GM18868 (cell line): ENCODE data around the gene SPAG7.

ENCODE experiments used
- ATAC-seq: cut with Tn5 transposase; IDR thresholded peaks from one replicate; pipeline ENCODE4 v1.9.1; 2021; ENCODE audit warnings: mild to moderate bottlenecking, moderate library complexity; ENCODE audit not compliant: unreplicated experiment

SPAG7 gene, protein sequence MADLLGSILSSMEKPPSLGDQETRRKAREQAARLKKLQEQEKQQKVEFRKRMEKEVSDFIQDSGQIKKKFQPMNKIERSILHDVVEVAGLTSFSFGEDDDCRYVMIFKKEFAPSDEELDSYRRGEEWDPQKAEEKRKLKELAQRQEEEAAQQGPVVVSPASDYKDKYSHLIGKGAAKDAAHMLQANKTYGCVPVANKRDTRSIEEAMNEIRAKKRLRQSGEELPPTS

DNA sequence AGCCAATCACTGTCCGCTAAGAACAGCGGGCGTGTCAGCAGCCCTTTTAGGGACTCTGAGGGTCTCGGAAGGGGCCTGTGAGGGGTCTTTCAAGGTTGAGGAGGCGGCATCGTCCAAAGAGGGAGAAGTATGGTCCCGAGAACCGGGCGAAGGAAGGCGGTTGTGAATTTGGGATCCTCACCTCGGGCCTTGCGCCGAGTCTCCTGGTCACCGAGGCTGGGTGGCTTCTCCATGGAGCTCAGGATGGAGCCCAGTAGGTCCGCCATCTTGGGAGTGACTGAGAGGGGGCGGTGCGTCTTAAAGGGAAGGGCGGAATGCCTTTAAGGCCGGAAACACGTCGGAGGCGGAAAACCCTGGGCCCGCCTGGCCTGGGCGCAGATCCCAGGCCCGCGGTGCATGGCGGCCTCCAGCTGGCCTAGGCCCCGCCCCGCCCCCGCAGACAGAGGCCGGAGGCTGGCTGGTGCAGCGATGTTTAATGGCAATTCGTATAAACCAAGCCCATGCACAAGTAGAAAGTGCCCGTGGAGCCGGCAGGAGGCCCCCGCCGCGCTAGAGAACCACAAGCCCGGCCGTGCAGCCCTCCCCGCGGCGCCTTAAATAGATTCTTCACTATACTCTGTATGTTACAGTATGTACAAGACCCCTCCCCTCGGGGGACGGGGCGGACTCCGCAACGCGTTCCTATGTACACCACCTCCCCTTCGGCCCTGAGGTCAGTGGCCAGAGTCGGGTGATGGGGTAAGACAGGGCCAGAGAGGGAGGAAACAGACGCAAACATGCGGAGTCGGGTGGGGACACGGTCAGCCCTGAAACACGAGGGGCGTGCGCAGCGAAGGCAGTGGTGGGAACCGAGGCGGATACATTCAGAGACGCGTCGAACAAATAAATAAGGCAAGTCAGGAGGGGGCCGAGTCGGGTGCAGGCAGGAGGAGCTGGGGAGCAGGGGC, at the start of gene SPAG7:
Gene SPAG7 (minus strand): TSS at position 279 of the 947 bp plus-strand sequence. CDS start 13 bp downstream, at position 266.
- peak; percentile 60 for ATAC-seq

DNA sequence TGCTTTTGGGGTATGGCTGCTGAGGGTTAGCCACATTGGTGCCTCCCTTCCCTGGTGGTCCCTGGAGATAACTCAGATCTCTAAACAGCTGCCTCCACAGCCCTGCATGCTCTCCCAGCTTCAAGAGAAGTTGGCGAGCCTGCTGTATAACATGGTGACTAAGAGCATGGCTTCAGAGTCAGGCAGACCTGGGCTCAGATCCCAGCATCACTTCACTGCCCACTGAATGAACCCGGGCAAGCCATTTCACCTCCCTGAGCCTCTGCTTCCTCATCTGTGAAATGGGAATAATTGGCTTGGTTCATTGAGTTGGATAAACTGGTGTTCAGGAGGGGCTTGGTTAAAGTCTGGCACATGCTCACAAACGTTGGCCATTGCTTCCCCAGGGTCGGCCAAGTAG, 46.7 kb upstream of the SPAG7 start:
- ATAC-seq: no peak

DNA sequence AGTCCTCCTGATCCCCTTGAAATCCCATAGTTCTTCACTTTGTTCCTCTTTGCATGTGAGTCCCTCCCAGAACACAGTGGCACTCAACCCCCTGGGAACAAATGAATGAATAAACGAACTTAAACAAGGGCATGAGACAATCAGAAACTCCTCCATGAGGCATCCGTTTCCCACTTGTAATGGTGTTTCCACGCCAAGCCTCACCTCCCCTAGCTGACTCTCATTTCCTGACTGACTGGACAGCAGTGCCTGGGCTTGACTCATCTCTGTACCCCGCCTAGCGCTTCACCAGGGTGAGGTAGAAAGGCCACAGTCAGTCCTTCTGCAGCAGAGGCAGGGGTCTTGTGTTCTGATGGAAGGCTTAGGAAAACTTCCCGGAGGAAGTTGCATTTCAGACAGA, 44.3 kb upstream of the SPAG7 start:
- no peak for ATAC-seq

DNA sequence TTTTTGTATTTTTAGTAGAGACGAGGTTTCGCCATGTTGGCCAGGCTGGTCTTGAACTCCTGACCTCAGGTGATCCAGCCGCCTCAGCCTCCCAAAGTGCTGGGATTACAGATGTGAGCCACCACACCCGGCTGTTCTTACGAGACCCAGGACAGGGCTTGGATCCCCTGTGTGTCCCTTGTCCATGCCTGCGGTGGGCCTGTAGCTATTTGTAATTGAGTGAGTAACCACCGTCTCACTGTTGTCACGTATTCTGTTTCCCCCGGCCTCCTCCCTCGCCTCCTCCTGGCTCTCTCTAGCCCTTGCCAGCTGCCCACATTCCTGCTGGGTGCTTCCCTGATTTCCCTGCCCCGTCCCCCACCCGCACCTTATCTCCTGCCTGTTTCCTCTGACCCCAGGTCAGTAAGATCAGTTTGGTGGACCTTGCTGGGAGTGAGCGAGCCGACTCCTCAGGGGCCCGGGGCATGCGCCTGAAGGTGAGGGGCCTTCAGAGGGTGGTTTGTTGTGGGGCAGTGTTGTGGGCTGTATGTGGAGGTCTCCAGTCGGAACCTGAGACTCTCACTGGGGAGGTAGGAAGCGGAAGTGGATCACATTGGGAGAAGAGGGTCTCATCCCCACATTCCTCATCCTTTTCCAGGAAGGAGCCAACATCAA, 35.7 kb upstream of the SPAG7 start:
- no peak for ATAC-seq

DNA sequence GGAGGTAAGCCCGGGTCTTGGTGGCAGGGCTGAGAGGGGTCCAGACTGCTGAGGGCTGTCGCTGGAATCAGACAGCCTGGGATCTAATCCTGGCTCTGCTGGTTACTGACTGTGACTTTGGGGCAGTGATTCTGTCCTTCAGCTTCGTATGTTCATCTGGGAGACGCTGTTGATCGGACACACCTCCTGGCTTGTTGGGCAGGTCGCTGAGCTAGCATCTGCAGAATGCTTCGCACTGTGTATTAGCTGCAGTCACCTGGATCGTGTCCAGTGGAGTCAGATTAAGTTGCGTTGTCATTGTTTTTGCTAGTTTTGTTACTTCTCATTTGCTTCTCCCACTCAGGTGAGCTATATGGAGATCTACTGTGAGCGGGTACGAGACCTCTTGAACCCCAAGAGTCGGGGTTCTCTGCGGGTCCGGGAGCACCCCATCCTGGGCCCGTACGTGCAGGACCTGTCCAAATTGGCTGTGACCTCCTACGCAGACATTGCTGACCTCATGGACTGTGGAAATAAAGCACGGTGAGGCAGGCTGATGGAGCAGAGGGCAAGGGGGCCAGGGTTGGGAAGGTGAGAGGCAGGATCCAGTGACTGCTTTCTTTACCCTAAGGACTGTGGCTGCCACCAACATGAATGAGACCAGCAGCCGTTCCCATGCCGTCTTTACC, 34.6 kb upstream of the SPAG7 start:
- no peak for ATAC-seq

DNA sequence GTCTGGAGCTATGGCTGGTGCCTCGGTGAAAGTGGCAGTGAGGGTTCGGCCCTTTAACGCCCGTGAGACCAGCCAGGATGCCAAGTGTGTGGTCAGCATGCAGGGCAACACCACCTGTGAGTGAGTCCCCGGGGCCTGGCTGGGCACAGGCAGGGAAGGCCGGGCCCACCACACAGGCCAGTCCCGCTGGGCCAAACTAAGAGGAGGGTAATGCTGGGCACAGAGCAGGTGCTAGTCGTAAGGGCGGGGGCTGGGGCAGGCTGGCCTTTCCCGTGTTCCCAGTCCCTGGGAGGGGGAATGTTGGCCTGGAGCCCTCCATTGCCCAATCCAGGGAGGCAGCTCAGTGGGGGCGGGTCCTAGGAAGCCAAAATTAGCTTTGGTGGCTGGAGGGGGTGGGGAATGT, 32.6 kb upstream of the SPAG7 start:
- ATAC-seq: no peak

DNA sequence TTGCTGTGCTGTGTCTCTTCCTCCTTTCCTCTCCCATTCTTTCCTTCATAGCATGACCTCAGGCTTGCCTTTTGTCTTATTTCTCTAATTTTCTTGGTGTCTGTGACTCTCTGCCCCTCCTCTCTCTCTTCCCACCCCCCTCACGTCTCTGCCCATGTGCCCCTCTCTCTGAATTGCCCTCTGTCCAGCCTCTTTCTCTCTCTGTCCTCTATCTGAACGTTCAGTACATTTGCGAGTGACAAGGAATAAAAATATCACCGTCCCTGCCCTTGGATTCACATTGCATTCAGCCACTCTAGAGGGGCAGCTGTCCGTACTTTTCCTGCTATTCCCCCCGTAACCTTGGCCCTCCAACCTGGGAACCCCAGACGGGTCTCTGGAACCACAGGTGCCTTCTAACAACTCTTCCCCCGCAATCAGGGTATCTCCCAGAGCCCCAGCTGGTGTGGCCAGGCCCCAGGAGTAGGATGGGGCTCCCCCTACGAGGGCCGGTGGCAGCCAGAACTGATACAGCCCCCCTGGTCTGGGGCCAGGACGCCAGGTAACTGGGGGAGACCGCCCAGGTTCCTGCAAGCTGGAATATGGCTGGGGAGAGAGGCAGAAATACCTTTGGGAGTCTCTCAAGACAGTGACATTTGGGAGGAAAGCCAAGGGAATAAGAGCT, 31.9 kb upstream of the SPAG7 start:
- ATAC-seq: no peak

DNA sequence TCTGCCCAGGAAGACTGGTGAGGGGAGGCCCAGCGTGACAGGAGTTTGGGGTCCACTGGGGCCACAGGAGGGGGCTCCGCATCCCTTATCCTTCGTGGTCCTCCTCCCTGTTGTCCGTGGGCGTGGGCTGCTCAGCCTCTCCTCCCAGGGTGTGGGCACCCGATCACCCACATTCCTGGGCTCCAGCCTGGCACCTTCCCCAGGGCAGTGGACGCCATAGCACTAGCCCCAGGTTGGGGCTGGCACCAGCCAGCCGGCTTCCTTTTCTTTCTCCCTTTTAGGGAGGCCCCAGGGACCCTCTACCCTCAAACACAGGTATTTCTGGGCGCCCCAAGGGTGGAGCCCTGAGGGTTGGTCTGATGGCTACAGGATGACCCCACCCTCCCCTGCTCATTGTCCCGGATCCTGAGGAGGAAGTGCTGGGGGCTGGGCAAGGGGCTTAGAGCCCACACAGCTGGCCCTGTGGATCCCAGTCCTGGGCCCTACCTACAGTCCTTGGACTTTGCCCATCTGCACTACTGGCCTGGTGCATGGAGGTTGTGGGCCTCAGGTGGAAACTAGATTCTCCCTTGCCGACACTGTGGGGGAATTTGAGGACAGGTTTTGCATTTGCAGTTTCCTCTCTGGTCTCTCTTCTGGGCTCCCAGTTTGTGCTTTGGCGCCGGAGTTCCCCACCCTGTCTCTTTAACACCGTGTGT, 31.3 kb upstream of the SPAG7 start:
- ATAC-seq: no peak

DNA sequence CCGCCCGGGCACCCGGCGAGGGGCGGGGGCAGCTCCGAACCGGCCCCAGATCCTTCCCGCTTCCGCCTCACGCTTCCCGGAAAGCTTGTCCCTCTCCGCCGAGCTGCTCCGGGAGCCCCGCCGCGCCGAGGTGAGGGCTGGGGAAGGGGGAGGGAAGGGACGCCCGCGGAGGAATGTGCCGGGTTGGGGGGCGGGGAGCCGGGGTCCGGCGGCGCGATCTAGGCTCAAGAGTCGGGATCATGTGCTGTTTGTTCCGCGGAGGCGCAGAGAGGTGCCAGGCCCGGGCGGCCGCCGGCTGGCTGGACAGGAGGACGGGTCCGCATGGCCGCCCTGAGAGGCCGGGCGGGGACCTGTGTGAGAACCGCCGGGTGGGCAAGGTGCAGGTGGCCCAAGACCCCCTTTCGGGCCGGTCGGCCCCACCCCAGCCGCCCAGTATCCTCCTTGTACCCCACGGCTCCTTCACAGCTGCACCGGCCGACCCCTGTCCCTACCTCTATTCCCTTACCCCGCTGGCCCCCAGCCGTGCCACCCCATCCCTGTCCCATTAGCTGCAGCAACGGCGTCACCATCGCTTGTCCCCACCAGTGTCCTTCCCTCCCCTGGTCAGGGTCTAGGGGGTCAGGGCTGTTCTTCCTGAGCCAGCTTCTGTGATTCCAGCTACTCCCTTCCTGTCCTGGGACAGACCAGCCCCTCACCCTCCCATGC, 30.6 kb upstream of the SPAG7 start:
- ATAC-seq: peak; percentile 5

DNA sequence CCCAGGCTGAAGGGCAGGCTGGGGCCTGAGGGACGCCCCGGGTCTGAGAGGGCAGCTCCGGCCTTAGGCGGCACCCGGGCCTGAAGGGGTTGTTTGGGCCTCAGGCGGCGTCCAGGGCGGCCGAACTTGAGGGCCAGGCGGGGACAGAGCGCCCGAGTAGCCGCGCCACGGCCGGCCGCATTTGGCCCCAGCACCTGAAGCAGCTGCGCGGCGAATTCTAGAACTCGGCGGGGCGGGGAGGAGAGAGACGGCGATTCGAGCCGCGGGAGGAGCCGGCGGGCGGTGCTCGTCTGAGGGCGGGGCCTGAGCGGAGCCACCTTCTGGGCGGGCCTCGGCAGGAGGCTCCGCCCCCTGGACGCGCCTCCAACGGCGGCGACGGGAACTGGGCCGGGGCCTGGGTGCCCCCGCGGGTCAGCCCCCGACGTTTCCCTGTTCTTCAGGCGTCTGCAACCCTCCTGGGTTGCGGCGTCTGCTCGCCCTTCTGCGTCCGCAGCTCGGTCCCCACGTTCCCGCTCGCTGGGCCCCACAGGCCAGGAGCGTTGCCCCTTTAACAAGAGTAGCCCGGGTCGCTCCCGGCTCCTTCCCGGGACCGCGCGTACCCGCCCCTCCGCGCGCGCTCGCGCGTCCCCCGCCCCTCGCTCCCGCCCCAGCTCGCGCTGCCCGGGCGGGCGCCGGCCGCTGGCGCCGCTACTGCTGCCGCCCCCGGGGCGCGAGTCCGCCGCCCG, 29.8 kb upstream of the SPAG7 start, which contains the start of the genes INCA1 and KIF1C:
Gene INCA1 (minus strand): TSS at position 221 of the 725 bp plus-strand sequence. CDS start 3,085 bp downstream, outside the sequence.
Gene KIF1C (plus strand): TSS at position 649 of the 725 bp plus-strand sequence. CDS start 2,297 bp downstream, outside the sequence.
- peak; percentile 78 for ATAC-seq

DNA sequence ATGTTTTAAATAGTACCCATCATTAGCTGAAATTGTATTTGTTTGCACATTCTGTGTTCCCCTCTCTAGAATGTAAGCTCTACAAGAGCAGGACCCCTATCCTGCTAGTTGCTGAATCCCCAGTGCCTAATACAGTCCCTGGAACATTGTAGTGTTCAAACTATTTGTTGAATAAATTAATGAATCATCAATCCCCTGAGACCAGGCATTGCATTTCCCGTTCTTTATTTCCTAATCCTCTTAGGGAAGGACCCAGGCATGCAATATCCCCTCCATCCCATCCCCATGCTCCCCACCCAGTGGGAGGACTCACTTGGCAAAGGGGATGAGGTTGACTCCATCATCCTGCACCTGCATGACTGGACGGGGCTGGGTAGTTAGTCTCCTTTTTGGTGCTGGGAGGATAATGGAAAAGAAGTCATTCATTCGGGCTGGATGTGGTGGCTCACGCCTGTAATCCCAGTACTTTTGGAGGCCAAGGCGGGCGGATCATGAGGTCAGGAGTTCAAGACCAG, 26.5 kb upstream of the SPAG7 start:
- no peak for ATAC-seq

DNA sequence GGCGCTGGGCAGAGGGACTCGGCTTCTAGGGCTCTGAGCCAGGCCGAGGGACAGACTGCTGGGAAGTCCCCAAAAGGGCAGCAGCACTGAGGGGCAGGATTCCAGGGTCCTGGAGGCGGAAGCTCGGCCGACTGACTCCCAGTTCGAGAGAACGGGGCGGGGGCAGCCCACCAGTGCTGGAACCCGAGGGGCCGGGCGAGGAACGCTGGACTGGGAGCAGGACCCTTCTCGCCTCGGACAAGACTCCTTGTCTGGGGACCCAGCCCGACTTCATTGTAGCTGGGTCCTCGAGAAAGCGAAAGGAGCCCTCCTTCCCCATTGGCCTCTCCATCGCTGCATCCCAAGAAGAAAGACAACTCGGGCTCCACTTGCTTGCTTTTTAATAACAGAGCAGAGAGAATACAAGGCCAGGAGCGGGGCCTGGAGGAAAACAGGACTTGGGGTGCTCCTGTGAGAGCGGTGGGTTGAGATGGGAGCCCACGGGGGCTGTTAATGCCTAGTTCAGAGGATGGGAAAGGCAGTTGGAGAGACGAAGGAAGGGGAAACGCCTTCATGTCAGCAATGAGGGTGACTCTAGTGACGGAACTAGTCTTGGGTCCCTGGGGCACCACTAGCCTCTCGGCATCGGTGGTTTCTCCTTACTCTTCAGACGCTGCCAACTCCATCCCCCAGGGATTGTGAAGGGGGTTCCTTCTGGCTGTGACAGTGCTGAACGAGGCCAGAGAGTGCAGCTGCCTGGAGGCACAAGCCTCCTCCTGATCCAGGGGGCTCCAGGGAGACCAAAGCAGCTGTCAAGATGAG, 20.4 kb upstream of the SPAG7 start:
- ATAC-seq: no peak

DNA sequence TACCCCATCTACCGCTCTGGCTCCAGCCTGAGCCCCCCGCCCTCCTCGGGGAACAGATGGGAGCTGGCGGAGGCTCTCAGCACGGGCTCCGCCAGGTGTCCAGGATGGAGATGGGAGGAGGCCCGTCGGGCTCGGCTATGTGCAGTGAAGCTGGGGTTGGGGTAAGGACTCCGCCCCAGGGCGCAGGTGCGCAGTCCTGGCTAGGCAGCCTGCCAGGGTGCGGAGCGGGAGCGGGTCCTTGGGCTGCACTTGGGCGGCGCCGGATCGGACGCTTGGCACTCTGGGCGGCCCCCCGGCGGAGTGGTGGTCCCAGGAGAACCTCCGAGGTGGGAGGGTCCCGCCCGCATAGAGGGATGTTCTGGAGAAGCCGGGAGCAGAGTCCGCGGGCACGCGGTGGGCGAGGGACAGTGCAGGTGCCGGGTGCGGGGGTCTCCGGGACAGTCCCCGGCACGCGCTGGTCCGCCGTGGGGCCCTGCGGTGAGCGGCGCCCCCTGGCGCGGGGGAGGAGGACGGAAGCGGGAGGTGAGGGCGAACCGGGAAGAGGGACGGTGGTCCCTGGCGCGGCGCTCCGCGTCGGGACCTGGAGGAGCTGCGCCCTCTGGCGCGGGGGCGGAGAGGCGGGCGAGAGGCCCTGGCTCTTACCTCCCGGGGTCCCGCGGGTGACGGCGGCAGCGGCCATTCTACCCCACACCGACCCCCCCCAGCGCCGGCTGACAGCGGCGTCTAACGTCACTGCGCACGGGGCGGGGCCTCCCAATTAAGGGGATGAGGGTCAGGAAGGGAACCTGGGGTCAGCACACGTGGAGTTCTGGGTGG, 19.5 kb upstream of the SPAG7 start, which contains the start of gene CAMTA2:
Gene CAMTA2 (minus strand): TSS at position 725 of the 816 bp plus-strand sequence. CDS start 1,453 bp downstream, outside the sequence.
- peak; percentile 60 for ATAC-seq

DNA sequence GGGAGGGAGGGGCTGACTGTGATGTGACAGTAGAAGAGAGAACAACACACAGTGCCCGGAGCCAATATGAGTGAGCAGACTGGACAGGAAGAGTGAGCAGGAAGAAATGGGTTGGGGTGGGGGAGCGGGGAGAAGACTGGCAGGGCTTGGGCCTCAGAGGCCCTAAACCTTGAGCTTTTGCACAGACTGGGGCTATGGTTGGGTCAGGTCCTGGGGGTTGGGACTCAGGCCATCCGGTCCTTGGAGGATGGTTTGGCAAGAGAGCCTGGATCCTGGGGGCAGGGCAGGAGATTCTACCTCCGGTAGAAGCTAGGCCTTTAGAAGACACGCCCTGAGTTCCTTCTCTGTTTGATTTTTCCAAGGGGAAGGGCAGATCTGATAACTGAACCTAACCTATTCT, 18.8 kb upstream of the SPAG7 start:
- no peak for ATAC-seq

DNA sequence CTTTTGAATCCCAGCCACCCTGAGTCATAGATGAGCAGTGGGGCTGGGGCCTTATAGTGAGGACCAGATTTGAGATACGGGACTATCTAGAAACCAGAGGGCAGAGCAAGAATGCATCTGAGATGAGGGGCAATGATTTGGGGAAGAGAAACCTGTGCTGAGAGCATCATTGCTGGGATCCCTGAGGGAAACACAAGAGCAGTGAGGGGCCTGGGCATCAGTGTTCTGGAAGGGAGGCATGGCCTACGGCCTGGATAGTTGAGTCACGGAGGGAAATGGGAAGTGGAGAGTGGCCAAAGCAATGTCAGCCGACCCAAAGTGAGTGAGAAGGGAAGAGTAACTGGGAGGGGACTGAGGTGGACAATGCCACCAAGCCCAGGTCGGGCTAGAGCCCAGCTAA, 14.7 kb upstream of the SPAG7 start:
- ATAC-seq: no peak

DNA sequence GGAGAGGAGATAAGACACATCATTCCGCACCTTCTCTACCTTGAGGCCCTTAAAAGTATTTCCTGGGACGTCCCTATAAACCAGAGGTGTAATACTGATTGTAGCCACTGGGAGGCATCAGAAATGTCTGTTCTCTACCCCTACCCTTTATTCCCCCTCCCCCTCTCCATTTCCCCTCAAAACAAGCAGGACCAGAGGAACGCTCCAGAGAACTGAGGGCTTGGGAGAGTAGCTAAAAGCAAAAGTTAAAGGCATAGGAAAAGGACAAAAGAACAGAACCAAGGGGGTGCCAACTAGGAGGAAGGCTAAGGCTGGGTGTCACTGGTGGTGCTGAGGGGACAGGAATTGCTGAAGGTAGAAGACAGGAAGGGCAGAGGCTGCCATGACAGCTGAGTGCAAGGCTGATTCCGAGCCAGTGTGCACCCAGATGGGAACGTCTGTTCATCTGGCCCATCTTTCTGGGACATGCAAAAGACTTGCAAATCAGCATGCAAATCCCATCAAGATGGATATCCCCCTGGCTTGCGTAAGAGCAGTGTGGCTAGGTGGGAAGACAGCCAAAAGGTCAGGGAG, 13.1 kb upstream of the SPAG7 start:
- no peak for ATAC-seq
